Breast epithelium (tissue), 4 donors: ENCODE data around the gene IL1RAP. TPM values are rescaled to one million over a fixed set of nuclear protein-coding genes. Genes with fewer than 3 reads are reported as not detected.

Source experiments
- DNase-seq, 2 donors: peaks; one replicate each; pipeline ENCODE4 v3.0.0-alpha.2; 2019; ENCODE audit warnings: low spot score in 2 of 2
- H3K27ac ChIP-seq, 2 donors: fragments of 200-600 bp; sonication (generic) in 1 of 2; one replicate each; pipeline ENCODE4 v1.5.1; 2016 to 2019; ENCODE audit warnings: mild to moderate bottlenecking in 1 of 2
- H3K27me3 ChIP-seq, 2 donors: fragments of 200-600 bp; sonication (generic) in 1 of 2; one replicate each; pipeline versions ENCODE4 v1.5.1 to v1.6.0; 2017 to 2019; ENCODE audit warnings: control low read depth in 1 of 2, mild to moderate bottlenecking in 1 of 2
- H3K36me3 ChIP-seq: fragments of 200-600 bp; one replicate; pipeline ENCODE4 v1.5.1; 2019
- H3K4me1 ChIP-seq, 2 donors: fragments of 200-600 bp; sonication (generic); one replicate each; pipeline ENCODE4 v1.5.1; 2016 to 2019; ENCODE audit warnings: control low read depth in 1 of 2
- H3K4me3 ChIP-seq, 3 donors: fragments of 200-600 bp; sonication (generic); 1 replicate in 2 of 3; 2 replicates in 1 of 3; pipeline ENCODE4 v1.5.1; 2016 to 2019; ENCODE audit warnings: mild to moderate bottlenecking in 3 of 3, moderate library complexity in 2 of 3
- H3K9me3 ChIP-seq, 2 donors: fragments of 200-600 bp; sonication (generic) in 1 of 2; one replicate each; pipeline ENCODE4 v1.5.1; 2016 to 2019; ENCODE audit warnings: control low read depth in 1 of 2
- POLR2A ChIP-seq: fragments of 450-650 bp; IDR thresholded peaks from one replicate; pipeline ENCODE4 v1.6.1; 2016; ENCODE audit warnings: antibody characterized with exemption, mild to moderate bottlenecking, moderate library complexity
- POLR2AphosphoS5 ChIP-seq, 3 donors: sonication (generic); formaldehyde crosslinking; IDR thresholded peaks; one replicate each; pipeline ENCODE4 v1.6.1; 2017; ENCODE audit warnings: antibody characterized with exemption in 3 of 3
- intact Hi-C: fragments of 100-400 bp; cut with DNase I; formaldehyde crosslinking; loops from one replicate; pipeline ENCODE4 v1.15.1; 2023; ENCODE audit warnings: low total_unique reads
- total RNA-seq, 3 donors: library from RNA; depleted of rRNA; stranded (reverse); fragments of >200 nt; gene quantifications; one replicate each; pipeline ENCODE4 v1.1.0, GENCODE V29; 2016
- TF ChIP-seq, protein P1 (sequence below), 3 donors: fragments of 450-650 bp; IDR thresholded peaks; one replicate each; pipeline ENCODE4 v1.5.1; 2016 to 2017; ENCODE audit warnings: antibody characterized with exemption in 3 of 3, mild to moderate bottlenecking in 3 of 3, moderate library complexity in 3 of 3

IL1RAP gene
- total RNA-seq, 3 donors from 2014 or later, result 11.8 to 15.4 (median 13.1) TPM

GRCh38 chr3:190534986-190535385 lies 21.1 kb downstream of the IL1RAP start:
- H3K4me1 ChIP-seq, result no peaks in the 10 kb centered on the region

GRCh38 chr3:190537146-190537545 lies 23.3 kb downstream of the IL1RAP start:
- intact Hi-C loops, result no loop called here
- H3K27me3 ChIP-seq, result no peaks in the 10 kb centered on the region
- TF ChIP-seq, protein P1, sequence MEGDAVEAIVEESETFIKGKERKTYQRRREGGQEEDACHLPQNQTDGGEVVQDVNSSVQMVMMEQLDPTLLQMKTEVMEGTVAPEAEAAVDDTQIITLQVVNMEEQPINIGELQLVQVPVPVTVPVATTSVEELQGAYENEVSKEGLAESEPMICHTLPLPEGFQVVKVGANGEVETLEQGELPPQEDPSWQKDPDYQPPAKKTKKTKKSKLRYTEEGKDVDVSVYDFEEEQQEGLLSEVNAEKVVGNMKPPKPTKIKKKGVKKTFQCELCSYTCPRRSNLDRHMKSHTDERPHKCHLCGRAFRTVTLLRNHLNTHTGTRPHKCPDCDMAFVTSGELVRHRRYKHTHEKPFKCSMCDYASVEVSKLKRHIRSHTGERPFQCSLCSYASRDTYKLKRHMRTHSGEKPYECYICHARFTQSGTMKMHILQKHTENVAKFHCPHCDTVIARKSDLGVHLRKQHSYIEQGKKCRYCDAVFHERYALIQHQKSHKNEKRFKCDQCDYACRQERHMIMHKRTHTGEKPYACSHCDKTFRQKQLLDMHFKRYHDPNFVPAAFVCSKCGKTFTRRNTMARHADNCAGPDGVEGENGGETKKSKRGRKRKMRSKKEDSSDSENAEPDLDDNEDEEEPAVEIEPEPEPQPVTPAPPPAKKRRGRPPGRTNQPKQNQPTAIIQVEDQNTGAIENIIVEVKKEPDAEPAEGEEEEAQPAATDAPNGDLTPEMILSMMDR (IDR thresholded peaks at IDR 0.05), result no peak
- TF ChIP-seq POLR2A (no peak), POLR2AphosphoS5 (IDR thresholded peaks at IDR 0.05) (no peak)
- no peaks in the 10 kb centered on the region for H3K36me3 ChIP-seq
- no peak overlapping the region for H3K27ac ChIP-seq
- no peak for DNase-seq
- no peak overlapping the region for H3K4me3 ChIP-seq
- no peaks in the 10 kb centered on the region for H3K4me1 ChIP-seq
- no peaks in the 10 kb centered on the region for H3K9me3 ChIP-seq

More at GRCh38 chr3:190534986-190535385, 21.1 kb downstream of the IL1RAP start:
- H3K4me3 ChIP-seq, result no peak overlapping the region
- no peaks in the 10 kb centered on the region for H3K9me3 ChIP-seq
- intact Hi-C loops, result no loop called here
- H3K27ac ChIP-seq, result peak overlapping the region in 1 of 2 donors; percentile 70
- TF ChIP-seq, protein P1 (IDR thresholded peaks at IDR 0.05), result no peak
- TF ChIP-seq POLR2AphosphoS5 (IDR thresholded peaks at IDR 0.05), result no peak
- TF ChIP-seq POLR2A, result no peak
- H3K27me3 ChIP-seq, result no peaks in the 10 kb centered on the region
- H3K36me3 ChIP-seq, result no peaks in the 10 kb centered on the region
- DNase-seq, result no peak

DNA sequence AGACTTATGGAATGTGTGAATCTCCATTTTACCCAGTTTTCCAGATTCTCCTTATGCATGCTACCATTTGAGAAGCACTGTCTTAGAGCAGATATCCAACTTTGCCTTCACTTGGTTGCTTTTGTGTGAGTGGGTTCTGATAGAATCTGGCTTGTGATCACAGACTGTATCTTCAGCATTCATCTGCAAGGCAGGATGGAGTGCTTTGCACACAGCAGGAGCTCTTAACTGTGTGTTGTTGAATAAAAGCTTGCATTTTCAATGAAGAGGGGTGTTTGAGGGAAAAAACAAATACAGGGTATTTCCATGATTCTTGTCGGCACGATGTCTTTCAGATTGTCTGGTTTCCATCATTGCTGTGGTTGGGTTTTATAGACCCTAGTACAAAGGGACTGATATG lies 24.4 kb downstream of the IL1RAP start:
- TF ChIP-seq POLR2AphosphoS5 (IDR thresholded peaks at IDR 0.05), result no peak
- TF ChIP-seq POLR2A, result no peak
- TF ChIP-seq, protein P1 (IDR thresholded peaks at IDR 0.05), result no peak
- H3K9me3 ChIP-seq, result no peaks in the 10 kb centered on the region
- H3K27ac ChIP-seq, result no peak overlapping the region
- no peak for DNase-seq
- H3K27me3 ChIP-seq, result no peaks in the 10 kb centered on the region
- H3K4me3 ChIP-seq, result no peak overlapping the region
- no peaks in the 10 kb centered on the region for H3K4me1 ChIP-seq
- H3K36me3 ChIP-seq, result no peaks in the 10 kb centered on the region
- intact Hi-C loops, result no loop called here

DNA sequence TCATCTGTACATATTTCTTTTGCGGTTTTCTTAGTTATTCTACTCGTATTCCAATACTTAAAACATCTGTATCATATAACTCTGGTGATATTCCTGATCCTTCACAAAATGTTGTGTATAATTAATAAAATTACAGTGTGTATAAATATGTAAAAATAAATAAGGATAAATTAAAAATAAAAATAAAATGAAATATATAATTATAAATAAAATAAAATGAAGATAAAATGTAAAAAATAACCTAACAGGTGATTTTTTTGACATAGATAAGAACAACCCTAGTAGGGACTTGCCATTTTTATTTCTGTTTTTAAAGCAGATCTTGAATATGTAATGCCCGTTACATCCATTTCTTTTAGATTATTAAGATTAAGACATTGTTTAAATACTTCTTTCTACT lies 25.6 kb downstream of the IL1RAP start:
- intact Hi-C loops, result no loop called here
- DNase-seq, result no peak
- TF ChIP-seq POLR2AphosphoS5 (IDR thresholded peaks at IDR 0.05), result no peak
- TF ChIP-seq POLR2A, result no peak
- TF ChIP-seq, protein P1 (IDR thresholded peaks at IDR 0.05), result no peak
- Histone ChIP-seq H3K36me3 (no peaks in the 10 kb centered on the region), H3K27ac (no peak overlapping the region), H3K9me3 (no peaks in the 10 kb centered on the region), H3K4me1 (no peaks in the 10 kb centered on the region), H3K27me3 (no peaks in the 10 kb centered on the region), H3K4me3 (no peak overlapping the region)

DNA sequence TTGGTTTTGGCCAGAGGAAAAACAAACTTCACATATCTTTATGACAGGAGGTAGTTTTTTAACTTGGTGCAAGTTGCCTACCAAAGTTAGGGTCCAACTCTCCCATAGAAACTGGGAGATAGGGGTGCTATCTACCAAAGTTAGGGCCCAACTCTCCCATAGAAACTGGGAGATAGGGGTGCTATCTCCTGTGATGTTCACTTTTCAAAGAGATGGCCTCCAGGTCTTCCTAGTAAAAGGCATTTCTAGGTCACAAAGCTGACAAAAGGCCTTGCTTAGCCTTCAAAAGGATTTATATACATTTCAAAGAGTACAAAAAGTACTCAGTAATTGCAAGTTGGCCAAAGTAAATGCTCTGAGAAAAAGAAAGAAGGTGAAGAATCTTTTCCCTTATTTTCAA lies 27.1 kb downstream of the IL1RAP start:
- intact Hi-C loops, result no loop called here
- Histone ChIP-seq H3K36me3 (no peaks in the 10 kb centered on the region), H3K9me3 (no peaks in the 10 kb centered on the region), H3K4me3 (no peak overlapping the region), H3K27ac (no peak overlapping the region), H3K4me1 (no peaks in the 10 kb centered on the region), H3K27me3 (no peaks in the 10 kb centered on the region)
- TF ChIP-seq POLR2A, result no peak
- TF ChIP-seq, protein P1 (IDR thresholded peaks at IDR 0.05), result no peak
- no peak for TF ChIP-seq POLR2AphosphoS5 (IDR thresholded peaks at IDR 0.05)
- DNase-seq, result no peak
